Activated CD4-positive, alpha-beta T cell treated with anti-CD3 and anti-CD28 coated beads for 4 hours (primary cell): Measurements from ENCODE around the gene RNASE12.
"Not testable (repeated sequence)": the region's sequence is repeated elsewhere in the genome, so short reads cannot be mapped to it uniquely, and the experiment has no call there.

ENCODE experiments used
- DNase-seq, 2 donors: peaks; one replicate each; pipeline ENCODE4 v3.0.0-alpha.2; 2020

RNASE12 gene

DNA sequence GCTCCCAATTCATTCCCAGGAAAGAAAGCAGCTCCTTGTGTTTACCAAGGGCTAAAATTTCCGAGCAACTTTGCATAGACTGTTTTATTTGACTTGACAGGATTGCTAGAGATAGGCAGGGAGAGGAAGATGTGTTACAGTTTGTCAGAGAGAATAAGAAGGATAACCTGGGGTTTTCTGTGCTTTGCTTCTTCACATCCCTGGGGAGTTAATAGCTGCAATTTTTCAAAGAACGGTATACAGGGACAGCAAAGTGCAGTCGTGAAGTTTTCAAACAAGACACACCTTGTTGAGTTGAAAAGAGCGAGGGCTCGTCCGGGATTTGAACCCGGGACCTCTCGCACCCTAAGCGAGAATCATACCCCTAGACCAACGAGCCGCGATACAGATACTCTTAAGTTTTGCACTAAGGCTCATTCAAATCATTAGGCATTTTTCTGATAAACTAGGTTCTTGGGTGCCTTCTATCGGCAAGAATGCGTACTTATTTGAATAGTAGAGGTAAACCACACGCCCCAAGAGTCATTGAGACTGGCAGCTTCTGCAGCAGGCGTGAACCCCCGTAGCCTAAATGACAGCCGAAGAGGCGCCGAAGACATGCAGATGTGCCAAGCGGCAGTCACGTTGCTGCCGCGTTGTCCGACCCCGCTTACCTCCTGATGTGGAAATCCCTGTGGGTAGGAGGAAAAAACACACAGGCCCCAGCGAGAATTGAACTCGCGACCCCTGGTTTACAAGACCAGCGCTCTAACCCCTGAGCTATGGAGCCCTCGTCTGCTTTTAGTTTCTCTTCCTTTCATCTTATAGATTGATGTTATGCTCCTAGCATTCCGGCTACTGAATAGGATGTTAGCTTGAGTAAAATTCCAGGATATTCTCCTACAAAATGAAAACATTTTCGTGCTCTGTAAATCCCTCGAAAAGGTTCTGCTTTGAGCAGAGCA, 22.2 kb upstream of the RNASE12 start:
- DNase-seq = peak; percentile 85 to 89

DNA sequence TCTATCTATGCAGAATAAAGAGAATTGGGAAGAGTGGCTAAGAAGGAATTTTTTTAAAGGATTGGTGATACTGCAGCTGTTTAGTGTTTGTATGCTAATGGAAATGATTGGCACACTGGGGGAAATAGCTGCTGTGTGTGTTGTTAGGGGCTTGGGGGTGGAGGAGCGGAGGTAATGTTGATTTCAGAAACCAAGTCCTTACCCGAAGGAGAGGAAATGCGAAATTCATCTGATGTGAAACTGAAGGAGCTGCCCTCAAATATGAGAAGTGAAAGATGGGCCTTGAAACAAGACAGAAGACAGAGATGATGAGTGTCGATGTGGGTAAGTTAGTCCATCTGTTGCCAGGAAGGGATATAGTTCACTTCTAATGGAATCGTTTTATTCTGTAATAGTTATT, 21.2 kb upstream of the RNASE12 start:
- DNase-seq = no peak

DNA sequence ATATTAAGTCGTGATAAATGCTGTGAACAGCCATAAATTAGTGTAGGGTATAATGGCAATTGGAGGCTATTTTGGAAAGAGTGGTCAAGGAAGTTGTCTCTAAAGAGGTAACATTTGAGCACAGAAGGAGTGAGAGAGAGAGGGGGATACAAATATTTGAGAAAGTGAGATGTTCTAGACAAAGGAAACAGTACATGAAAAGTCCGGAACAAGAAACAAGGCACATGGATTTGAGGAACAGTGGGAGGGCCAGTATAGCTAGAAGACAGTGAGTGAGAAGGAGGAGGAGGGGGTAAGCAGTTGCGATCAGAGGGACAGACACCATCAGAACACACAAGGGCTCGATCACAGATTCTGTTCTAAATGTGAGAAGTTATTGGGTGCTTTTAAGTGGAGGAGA, 20.1 kb upstream of the RNASE12 start:
- no peak for DNase-seq

DNA sequence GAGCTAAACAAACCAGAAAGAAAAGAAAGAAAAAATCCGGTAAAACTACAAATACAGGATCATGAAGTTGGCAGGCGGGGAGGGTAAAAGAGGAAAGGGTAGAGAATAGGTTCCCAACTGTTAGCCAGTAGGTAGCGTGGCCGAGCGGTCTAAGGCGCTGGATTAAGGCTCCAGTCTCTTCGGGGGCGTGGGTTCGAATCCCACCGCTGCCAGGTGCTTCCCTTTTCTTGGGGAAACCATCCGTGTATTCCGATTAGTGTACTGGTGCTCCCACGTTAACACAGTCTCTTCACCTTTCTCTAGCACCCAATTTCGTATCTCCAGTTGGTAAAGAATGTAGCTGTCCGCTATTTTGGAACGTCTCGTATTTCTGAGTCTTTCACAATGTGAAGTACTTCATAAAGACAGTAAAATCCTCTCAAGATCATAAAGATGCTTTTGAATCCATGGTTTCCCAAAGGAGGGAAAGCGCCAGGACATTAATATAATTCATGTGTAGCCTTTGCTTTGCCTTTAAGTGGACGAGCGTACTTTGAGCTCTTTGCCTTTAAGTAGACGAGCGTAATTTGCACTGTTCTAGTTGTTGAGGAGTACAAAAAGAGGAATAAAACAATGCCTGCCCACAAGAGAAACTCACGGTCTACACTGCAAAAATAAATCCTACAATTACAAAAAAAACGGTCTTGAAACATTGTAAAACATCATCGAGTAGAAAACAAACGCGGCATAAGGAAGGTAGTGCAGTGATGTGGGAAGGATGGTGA, 19.0 kb upstream of the RNASE12 start:
- peak; percentile 69 to 77 for DNase-seq

DNA sequence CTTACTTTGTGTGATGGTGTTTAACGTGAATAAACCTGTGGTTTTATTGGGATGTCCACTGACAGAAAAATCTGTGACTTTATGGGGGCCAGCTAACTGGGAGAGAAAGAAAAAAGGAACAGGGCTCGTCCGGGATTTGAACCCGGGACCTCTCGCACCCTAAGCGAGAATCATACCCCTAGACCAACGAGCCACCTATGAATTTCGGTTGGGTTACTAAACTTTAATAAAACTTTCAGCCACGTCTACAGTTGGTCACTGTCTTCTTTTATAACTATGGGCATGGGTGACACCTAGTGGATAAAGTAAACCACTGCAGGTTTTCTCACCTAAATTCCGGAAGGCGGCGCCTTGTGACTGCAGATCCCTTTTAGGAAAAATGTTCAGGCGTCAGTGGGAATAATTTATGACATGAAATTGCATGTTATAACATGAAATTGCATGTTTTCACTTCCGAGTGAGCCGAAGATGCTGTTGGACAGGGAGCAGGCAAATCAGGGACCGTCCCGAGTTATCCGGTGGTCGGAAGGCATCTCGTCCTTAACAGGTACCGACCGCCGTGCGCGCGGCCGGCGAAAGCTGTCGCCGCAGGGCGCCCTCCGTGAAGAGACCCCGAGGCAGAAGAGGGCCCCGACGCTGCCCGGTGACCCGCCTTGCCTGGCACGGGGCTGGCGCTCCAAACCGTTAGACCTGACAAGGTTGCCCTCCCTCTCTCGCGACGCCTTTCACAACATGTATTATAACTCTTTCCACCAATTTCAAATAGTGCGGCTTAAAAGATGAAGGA, 18.2 kb upstream of the RNASE12 start:
- peak; percentile 56 to 61 for DNase-seq

DNA sequence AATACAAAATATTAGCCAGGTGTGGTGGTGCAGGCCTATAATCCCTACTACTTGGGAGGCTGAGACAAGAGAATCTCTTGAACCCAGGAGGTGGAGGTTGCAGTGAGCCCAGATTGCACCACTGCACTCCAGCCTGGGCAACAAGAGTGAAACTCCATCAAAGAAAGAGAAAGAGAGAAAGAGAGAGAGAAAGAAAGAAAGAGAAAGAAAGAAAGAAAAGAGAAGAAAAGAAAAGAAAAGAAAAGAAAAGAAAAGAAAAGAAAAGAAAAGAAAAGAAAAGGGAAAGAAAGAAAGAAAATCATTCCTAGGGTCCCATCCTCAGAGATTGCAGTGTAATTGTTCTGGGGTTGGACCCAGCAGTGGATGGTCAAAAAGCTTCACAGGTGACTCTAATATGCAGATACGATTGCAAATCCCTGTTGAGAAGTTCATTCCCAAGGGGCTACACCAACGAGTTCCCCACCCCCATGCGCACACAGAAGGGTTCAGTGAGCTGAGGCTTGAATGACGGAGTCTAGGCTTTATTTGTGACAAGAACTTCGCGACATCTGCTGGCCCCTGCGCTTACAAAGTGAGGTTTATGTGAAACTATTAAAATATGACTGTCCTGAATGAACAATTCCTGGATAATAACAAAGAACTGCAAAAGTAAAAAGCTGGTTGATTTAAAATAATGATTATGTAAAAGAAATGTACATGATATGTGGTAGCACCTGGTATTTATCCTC, 17.4 kb upstream of the RNASE12 start:
- DNase-seq = no peak

DNA sequence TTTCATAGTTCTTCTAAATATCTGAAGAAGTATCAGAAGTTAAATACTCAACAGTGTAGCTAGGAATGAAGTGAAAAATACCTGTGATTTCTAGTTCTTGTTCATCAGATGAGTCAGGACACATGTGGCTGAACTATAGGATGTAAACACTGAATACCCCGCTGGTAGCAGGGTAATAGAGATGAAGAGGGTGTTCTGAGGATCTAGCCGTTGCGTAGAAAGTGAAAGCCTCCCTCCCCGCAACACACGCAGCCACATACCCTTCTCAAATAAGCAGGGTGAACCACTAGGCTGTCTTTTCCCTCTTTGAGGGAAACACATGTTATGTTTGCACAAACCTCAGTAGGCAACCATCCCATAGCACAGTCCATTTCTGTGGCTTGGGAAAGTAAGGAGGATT, 16.4 kb upstream of the RNASE12 start:
- DNase-seq = no peak

DNA sequence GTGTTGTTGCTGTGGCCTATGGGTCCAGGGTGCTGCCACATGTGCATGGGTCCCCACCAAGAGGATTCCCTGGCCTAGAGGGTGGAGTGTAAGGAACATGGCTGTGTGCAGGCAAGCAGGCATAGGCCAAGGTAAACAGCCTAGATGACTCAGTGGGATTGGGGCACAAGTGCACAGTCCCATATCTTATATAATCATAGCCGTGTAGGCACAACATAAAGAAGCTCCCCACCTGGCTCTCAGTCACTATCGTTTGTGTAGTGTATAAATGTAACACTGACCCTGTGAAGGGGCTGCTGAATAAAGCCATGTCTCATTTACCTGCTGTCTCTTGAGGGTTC, 15.7 kb upstream of the RNASE12 start:
- DNase-seq = no peak

DNA sequence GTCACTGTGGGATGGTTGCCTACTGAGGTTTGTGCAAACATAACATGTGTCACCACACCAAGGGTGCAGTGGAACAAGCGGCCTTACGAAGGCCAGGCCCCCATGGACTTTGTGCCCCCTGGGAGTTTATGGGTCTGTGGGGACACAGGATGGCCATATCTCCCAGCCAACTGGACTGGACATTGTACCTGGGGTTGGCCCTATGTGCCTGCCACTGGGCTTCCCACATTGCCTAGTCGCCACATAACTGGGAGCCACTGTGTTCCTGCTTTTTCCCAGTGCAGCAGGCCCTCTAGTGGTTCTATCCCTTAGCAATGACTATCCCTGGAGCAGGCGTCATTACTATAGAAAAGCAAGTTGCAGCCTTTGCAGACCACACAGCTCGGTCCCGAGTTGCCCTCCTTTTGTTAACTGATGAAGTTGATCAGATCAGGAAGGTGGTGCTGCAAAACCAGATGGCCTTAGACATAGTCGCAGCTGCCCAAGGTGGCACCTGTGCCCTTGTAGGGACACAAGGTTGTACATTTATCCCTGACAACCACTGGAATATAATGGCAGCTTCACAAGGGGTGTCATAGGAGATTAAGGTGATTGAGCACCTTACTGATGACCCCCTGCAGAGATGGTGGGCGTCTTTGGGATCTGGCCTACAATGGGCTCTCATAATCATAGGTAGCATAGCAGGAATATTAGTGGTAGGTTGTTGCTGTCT, 15.2 kb upstream of the RNASE12 start:
- no peak for DNase-seq

DNA sequence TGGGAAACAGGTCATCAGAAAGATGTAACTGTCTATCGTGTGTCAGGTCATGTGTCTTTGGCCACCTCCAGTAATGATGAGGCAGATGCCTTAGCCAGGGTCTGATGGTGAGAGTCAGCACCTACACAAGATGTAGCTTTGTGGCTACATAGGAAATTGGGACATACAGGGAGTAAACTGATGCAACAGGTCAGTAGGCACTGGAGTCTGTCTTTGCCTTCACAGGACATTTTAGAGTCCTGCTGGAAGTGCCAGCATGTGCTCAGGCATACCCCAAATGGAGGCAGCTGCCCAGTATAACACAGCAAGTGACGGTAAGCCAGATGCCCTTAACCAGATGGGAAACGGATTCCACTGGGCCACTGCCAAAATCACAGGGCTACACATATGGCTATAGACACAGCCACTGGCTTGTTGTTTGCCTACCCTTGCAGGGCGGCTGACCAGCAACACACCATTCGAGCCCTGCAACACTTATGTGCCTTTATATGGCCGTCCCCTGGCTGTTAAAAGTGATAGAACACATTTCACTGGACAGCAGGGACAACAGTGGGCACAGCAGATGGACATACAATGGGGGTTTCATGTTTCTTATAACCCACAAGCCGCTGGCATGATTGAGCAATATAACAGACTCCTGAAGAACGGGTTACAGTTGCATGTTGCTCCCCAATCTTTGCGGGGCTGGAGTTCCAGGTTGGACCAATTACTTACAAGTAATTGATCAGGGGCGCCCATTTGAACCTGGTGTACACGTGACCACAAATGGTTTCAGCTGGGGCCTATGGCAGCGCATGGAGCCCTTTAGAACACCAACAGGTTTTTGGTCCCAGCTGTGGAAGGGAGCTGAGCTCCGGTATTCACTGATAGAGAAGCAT, 12.9 kb upstream of the RNASE12 start:
- DNase-seq = no peak

DNA sequence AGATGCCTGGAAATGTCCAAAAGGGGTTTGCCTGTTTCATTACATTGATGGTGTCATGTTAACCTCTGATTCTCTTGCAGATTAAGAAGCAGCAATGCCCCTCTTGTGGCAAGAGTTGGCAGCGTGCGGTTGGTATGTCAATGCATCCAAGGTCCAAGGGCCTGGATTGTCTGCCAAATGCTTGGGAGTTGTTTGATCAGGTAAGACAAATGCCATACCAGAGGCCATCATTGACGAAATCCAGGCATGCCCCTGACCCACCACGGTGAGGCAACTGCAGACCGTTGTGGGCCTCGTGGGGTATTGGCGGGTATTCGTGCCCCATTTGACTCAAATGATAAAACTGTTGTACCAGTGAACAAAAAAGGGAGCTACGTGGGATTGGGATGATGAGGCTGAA, 11.4 kb upstream of the RNASE12 start:
- no peak for DNase-seq

DNA sequence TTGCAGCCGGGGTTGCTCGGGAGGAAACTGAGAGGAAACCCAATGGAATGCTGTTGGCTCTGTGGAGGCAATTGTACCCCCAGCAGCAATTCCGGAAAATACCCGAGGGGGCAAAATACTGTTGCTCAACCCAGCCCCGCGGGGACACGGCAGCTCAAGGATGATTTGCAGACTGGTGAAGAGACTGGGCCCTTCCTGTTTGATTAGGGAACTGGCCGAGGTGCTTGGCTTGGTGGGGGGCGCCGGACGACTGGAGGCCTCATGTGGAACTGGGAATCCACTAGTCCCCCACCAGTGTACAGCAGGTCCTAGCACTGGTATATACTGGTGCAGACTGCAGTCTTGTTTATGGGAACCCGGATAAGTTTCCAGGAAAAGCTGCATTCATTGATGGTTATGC, 10.3 kb upstream of the RNASE12 start:
- no peak for DNase-seq

DNA sequence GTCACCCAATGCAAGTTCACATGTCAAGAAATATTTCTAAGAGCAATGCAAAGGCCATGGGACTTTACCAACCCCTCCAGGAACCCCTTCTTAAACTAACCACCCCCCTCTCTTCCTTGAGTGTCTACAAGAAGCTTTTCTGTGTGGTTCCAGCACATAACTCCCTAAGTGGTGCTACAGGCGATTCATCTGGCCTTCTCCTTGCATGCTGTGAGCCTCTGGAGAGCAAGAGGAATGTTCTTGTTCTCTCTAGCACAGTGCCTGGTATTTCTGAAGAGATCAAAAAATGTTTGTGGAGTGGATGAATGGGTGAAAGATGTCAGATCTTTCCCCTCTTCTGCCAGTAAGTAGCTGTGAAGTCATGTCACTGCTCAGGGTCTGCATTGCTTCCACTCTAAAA, 5.9 kb upstream of the RNASE12 start:
- DNase-seq = no peak

DNA sequence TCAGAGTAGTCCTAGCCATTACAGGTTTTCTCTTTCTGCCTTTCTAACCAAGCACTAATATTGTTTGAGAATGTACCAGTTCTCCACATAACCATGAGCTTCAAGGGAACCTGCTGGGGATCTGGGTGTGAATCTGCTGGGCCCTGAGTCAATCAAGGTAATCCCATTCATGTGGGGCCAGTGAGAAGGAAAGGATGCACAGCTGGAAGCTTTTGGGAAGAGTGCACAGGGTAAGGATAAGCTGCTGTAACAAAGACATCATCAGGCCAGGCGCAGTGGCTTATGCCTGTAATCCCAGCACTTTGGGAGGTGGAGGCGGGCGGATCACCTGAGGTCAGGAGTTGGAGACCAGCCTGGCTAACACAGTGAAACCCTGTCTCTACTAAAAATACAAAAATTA, 4.5 kb upstream of the RNASE12 start:
- not testable (repeated sequence) for DNase-seq

DNA sequence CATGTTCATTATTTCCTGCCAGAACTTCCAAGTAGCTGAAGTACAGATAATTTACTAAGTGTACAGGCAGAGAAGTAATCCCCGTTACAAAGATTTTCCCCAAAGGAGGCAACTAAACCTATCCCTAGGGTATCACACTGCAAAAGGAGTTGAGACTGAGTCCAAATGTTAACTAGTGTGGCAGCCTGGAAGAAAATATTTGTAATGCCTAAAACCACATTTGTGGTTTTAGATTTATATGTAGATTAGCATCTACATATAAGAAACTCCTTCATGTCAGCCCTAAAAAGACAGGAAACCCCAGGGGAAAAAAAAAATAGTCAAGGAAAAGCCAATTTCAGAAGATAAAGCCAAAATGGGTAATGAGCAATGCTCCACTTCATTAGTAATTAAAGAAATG, 1.4 kb upstream of the RNASE12 start:
- DNase-seq = no peak

DNA sequence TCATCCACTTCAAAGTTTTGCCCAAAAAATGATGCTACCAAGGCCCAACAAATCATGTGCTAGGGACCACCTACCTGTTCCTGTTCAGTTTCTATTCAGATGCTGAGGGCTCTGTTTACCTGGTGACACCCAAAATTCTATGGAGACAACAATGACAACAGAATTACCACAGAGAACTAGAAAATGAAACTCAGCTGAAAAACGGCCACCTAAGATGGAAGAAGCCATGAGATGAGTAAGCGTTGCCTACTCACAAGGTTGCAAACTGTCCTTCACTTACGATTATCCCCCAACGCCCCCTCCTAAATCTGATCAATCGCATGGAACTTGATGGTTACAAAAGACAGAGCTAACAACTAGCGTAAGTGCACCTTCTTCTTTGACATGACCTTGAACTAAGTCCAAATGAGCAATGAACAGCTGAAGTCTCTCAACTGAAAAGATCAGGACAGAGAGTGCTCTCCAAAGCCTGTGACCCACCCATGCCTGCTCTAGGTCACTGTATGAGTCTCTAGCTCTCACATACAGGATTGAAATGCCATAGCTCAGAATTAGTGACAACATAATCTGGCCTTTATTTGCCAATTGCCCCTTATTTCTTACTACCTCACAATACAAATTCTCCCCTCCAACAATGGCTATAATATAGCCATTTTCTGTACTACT, 3.6 kb downstream of the RNASE12 start, which contains the start of gene RNASE11:
RNASE11 (minus strand) TSS at position 513 of the 666 bp plus-strand sequence.
- no peak for DNase-seq

DNA sequence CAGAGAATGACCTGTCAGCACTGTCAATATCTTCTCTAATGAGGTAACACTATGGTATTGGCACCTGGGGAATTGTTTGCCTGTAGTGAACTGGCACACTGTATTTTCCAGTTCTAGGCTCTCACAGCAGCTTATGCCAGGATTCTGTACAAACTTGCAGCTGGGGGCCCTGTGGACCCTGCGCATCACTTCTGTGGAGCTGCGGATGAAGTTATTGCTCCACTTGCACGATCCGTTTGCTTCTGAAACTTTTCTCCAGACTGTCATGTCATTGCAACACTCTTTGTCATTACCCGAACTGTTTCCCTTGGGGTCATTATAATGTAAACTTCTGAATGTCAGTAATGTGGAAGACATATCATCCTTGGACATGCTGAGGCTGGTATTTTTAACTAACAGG, 7.3 kb downstream of the RNASE12 start:
- no peak for DNase-seq

DNA sequence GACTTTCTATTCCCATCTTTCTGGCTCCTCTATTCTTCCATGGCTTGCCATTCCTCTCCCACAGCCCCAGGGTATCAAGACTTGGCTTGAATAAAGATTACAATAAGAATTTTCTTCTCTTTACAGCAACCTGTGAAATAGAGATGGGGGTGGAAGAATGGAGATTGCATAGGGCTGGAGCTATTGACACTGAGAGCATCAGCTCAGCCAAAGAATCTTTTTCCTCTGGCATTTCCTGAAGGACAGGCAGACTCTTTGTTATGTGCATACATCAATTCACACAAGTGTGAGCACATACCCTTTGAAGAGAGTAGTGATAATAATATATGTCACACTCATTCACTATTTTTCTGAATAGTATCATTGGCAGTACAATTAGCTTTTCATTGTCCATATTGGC, 8.0 kb downstream of the RNASE12 start:
- DNase-seq = no peak

DNA sequence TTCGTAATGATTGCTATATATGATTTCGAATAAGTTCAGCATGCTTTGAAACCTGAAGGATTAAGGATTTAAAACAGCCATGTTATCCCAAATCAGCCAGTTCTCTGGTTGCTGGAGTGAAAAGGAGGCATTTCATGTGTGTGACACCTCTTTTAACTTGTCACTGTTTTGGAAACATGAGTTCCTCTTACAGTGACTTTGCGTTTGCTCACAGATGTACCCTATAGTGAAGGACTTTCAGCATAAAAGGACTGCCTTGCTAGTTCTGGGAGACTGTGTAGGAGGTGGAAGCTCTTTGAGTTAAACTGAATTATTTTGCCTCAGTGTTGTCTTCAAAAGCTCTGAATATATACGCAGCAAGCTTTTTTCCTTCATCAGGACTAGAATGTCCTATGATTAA, 10.9 kb downstream of the RNASE12 start:
- no peak for DNase-seq

DNA sequence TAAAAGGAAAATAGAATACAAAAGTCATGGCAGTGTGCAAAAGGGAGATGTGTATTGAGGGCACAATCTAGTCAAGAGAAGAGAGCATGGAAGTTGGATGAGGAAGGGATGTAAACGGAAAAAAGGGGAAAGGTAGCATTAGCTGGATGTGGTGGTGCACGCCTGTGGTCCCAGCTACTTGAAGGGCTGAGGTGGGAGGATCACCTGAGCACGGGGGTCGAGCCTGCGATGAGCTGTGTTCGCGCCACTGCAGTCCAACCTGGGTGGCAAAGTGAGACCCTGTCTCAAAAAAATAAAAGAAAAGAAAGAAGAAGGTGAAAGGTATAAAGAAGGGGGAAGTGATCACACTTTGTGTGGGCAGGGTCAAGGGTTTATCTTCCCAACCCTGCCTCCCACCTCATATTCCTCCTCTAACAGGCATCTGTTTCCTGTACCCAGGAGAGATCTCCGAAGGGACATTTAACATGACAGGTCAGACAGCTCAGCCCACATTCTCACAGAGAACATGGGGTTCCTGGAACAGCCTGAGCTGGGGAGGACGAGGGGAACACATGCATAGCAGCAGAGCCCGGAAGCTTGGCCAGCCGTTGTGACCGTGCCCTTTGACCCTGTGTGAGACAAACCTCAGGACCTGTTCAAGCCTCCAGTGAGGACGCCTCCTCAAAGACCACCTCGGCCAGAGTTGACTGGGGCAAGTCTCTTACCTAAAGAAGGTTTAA, 12.2 kb downstream of the RNASE12 start:
- DNase-seq = no peak
